HCT116 (cell line): ENCODE measurements around the gene KANK2. TPM values are rescaled to one million over a fixed set of nuclear protein-coding genes. Genes with fewer than 3 reads are reported as not detected.

Source experiments
- ATAC-seq: fragments of 200-7000 bp; cut with Tn5 transposase; 2 replicates; pipeline ENCODE4 v1.9.1; 2020; ENCODE audit warnings: mild to moderate bottlenecking, moderate library complexity
- BruUV-seq: library from RNA; stranded (reverse); fragments of 400-500 nt; replicated peaks from 2 replicates; lab custom pipeline; 2021; lab: Mats Ljungman, UMichigan
- CTCF ChIA-PET: fragments of 300-600 bp; sonication (Branson Sonifier 250); formaldehyde crosslinking; loops from one replicate; lab custom pipeline; 2021; ENCODE audit warnings: antibody characterized with exemption; lab: Charles Lee
- POLR2A ChIA-PET: fragments of 300-600, 350-600 bp; sonication (Branson Sonifier 250); formaldehyde crosslinking; loops from one replicate; lab custom pipeline; 2021; ENCODE audit warnings: antibody characterized with exemption; lab: Charles Lee
- RAD21 ChIA-PET, 2 experiments: fragments of 300-600 bp; sonication (Branson Sonifier 250); formaldehyde crosslinking; loops; one replicate each; lab custom pipeline; 2023; ENCODE audit warnings: low total read pairs in 2 of 2; ENCODE audit not compliant: uncharacterized antibody in 2 of 2, unreplicated experiment in 2 of 2, low non-redundant PET in 1 of 2; lab: Charles Lee
- DNase-seq: peaks from one replicate; pipeline ENCODE4 v3.0.0-alpha.2; 2010; ENCODE audit warnings: low read depth, low spot score
- H2AFZ ChIP-seq: fragments of 200-600 bp; shearing (Covaris generic), sonication (generic); 2 replicates; pipeline ENCODE4 v1.6.1; 2017; ENCODE audit warnings: low read depth, mixed run types, mixed read lengths, antibody characterized with exemption, low read length; ENCODE audit not compliant: poor library complexity, severe bottlenecking
- H3K27ac ChIP-seq: 2 replicates; pipeline ENCODE4 v1.5.1; 2012; ENCODE audit warnings: low read depth, low read length
- H3K27me3 ChIP-seq: fragments of 200-600 bp; sonication (generic); 2 replicates; pipeline ENCODE4 v1.6.1; 2016; ENCODE audit warnings: mixed run types, low read length, mixed read lengths; ENCODE audit not compliant: insufficient read depth
- H3K36me3 ChIP-seq, 2 experiments: fragments of 200-500 bp in 1 of 2; fragments of 200-600 bp in 1 of 2; sonication (Bioruptor generic) in 1 of 2; sonication (generic) in 1 of 2; 2 replicates each; pipeline versions ENCODE4 v1.5.1 to v1.6.1; 2014 to 2016; ENCODE audit warnings: low read length in 2 of 2, inconsistent platforms in 1 of 2, mixed read lengths in 1 of 2, mixed run types in 1 of 2; ENCODE audit not compliant: insufficient read depth in 2 of 2, control insufficient read depth in 1 of 2
- H3K4me1 ChIP-seq, 2 experiments: fragments of 200-600 bp in 1 of 2; sonication (generic) in 1 of 2; 2 replicates each; pipeline versions ENCODE4 v1.5.1 to v1.6.1; 2012 to 2017; ENCODE audit warnings: low read length in 2 of 2, inconsistent platforms in 1 of 2, mild to moderate bottlenecking in 1 of 2, mixed read lengths in 1 of 2, mixed run types in 1 of 2, moderate library complexity in 1 of 2; ENCODE audit not compliant: insufficient read depth in 2 of 2, control insufficient read depth in 1 of 2
- H3K4me2 ChIP-seq: fragments of 200-600 bp; sonication (generic); 2 replicates; pipeline ENCODE4 v1.6.1; 2017; ENCODE audit warnings: mixed run types, low read length, mixed read lengths
- H3K4me3 ChIP-seq, 2 experiments: fragments of 200-600 bp in 1 of 2; sonication (generic) in 1 of 2; replicated peaks in 1 of 2; 2 replicates each; pipeline ENCODE4 v1.5.1; 2011 to 2016; ENCODE audit warnings: low read length in 2 of 2, control low read depth in 1 of 2, low read depth in 1 of 2, mild to moderate bottlenecking in 1 of 2, mixed read lengths in 1 of 2, mixed run types in 1 of 2
- H3K79me2 ChIP-seq: fragments of 200-600 bp; sonication (generic); 2 replicates; pipeline ENCODE4 v1.6.1; 2017; ENCODE audit warnings: mild to moderate bottlenecking, mixed run types, low read length, moderate library complexity, mixed read lengths; ENCODE audit not compliant: insufficient read depth
- H3K9ac ChIP-seq: fragments of 200-600 bp; sonication (generic); 2 replicates; pipeline ENCODE4 v1.6.1; 2016; ENCODE audit warnings: low read length, mixed read lengths
- H3K9me2 ChIP-seq: fragments of 200-600 bp; sonication (generic), shearing (Covaris generic); 2 replicates; pipeline ENCODE4 v1.6.1; 2017; ENCODE audit warnings: mixed run types, mild to moderate bottlenecking, moderate library complexity; ENCODE audit not compliant: insufficient read depth
- H3K9me3 ChIP-seq, 2 experiments: fragments of 200-500 bp in 1 of 2; fragments of 200-600 bp in 1 of 2; sonication (Bioruptor generic) in 1 of 2; sonication (generic) in 1 of 2; 2 replicates each; pipeline ENCODE4 v1.6.1; 2014 to 2017; ENCODE audit warnings: low read length in 2 of 2, mixed read lengths in 2 of 2, inconsistent platforms in 1 of 2, low read depth in 1 of 2, mild to moderate bottlenecking in 1 of 2, mixed run types in 1 of 2, moderate library complexity in 1 of 2; ENCODE audit not compliant: control insufficient read depth in 1 of 2, insufficient read depth in 1 of 2
- H4K20me1 ChIP-seq: fragments of 200-600 bp; sonication (generic), shearing (Covaris generic); 2 replicates; pipeline ENCODE4 v1.6.1; 2017; ENCODE audit warnings: mixed run types, mild to moderate bottlenecking, moderate library complexity; ENCODE audit not compliant: insufficient read depth
- ATF3 ChIP-seq: IDR thresholded peaks from 2 replicates; pipeline ENCODE4 v1.6.1; 2012
- CBX3 ChIP-seq: IDR thresholded peaks from 2 replicates; pipeline ENCODE4 v1.6.1; 2012; ENCODE audit warnings: low read depth
- CEBPB ChIP-seq: IDR thresholded peaks from 2 replicates; pipeline ENCODE4 v1.6.1; 2012; ENCODE audit warnings: low read depth
- CTCF ChIP-seq, 3 experiments: fragments of 200-600 bp in 1 of 3; sonication (generic) in 1 of 3; IDR thresholded peaks in 2 of 3; conservative IDR thresholded peaks in 1 of 3; 2 replicates each; pipeline ENCODE4 v1.5.1; 2012 to 2017; ENCODE audit warnings: low read depth in 2 of 3, low read length in 2 of 3, antibody characterized with exemption in 1 of 3, borderline replicate concordance in 1 of 3, control low read depth in 1 of 3, mild to moderate bottlenecking in 1 of 3, mixed read lengths in 1 of 3, mixed run types in 1 of 3, moderate library complexity in 1 of 3; ENCODE audit not compliant: insufficient read depth in 1 of 3
- EGR1 ChIP-seq: IDR thresholded peaks from 2 replicates; pipeline ENCODE4 v1.6.1; 2012; ENCODE audit warnings: low read depth
- ELF1 ChIP-seq: IDR thresholded peaks from 2 replicates; pipeline ENCODE4 v1.6.1; 2012; ENCODE audit warnings: low read depth, borderline replicate concordance
- EZH2 ChIP-seq: fragments of 200-600 bp; sonication (generic); IDR thresholded peaks from 2 replicates; pipeline ENCODE4 v1.6.1; 2017; ENCODE audit warnings: antibody characterized with exemption, mixed run types
- FOSL1 ChIP-seq: IDR thresholded peaks from 2 replicates; pipeline ENCODE4 v1.6.1; 2012; ENCODE audit warnings: low read depth
- JUND ChIP-seq: IDR thresholded peaks from 2 replicates; pipeline ENCODE4 v1.6.1; 2012
- MAX ChIP-seq: IDR thresholded peaks from 2 replicates; pipeline ENCODE4 v1.6.1; 2012
- POLR2A ChIP-seq: IDR thresholded peaks from 2 replicates; pipeline ENCODE4 v1.7.0; 2011; ENCODE audit warnings: borderline replicate concordance; ENCODE audit not compliant: insufficient read depth, insufficient read length; ENCODE audit errors: extremely low read depth
- REST ChIP-seq: IDR thresholded peaks from 2 replicates; pipeline ENCODE4 v1.6.1; 2012; ENCODE audit warnings: low read depth
- SIN3A ChIP-seq: IDR thresholded peaks from 2 replicates; pipeline ENCODE4 v1.6.1; 2012; ENCODE audit warnings: low read depth
- SP1 ChIP-seq: IDR thresholded peaks from 2 replicates; pipeline ENCODE4 v1.6.1; 2012; ENCODE audit warnings: low read depth
- SRF ChIP-seq: IDR thresholded peaks from 2 replicates; pipeline ENCODE4 v1.6.1; 2012; ENCODE audit warnings: low read depth
- TCF7L2 ChIP-seq: IDR thresholded peaks from 2 replicates; pipeline ENCODE4 v1.7.0; 2011; ENCODE audit warnings: borderline replicate concordance, inconsistent platforms; ENCODE audit not compliant: insufficient read depth, insufficient read length; ENCODE audit errors: extremely low read depth
- YY1 ChIP-seq: IDR thresholded peaks from 2 replicates; pipeline ENCODE4 v1.6.1; 2011; ENCODE audit warnings: low read length, low read depth, moderate library complexity, mild to moderate bottlenecking; ENCODE audit not compliant: insufficient replicate concordance; ENCODE audit errors: extremely low read depth
- ZFX ChIP-seq: fragments of 450-650 bp; IDR thresholded peaks from 2 replicates; pipeline ENCODE4 v1.6.1; 2017
- ZNF274 ChIP-seq: fragments of 200-500 bp; sonication (Bioruptor generic); IDR thresholded peaks from 2 replicates; pipeline ENCODE4 v1.6.1; 2014; ENCODE audit warnings: mild to moderate bottlenecking, low read depth, low read length, inconsistent platforms
- intact Hi-C: fragments of 100-400 bp; cut with micrococcal nuclease; formaldehyde crosslinking; loops from 2 replicates; pipeline ENCODE4 v1.10.0; 2022
- total RNA-seq: library from RNA; stranded (reverse); gene quantifications from one replicate; pipeline ENCODE4 v1.2.1, GENCODE V29; 2021; ENCODE audit not compliant: unreplicated experiment

Gene KANK2
- total RNA-seq, 1 experiment from 2014 or later, result 43.6 TPM

- DNase-seq, result no peak
- Histone ChIP-seq H3K27me3 (no peaks in the 10 kb centered on the region), H3K9me2 (no peaks in the 10 kb centered on the region), H3K36me3 (peaks cover 3% of the 10 kb centered on the region in 2 experiments; a peak in 2 of 4 replicates), H3K79me2 (no peaks in the 10 kb centered on the region), H3K4me1 (peaks cover 4 to 5% of the 10 kb centered on the region in 2 experiments; a peak in 3 of 4 replicates), H3K9ac (no peak overlapping the region), H2AFZ (no peak overlapping the region), H3K9me3 (no peaks in the 10 kb centered on the region), H3K27ac (no peak overlapping the region), H4K20me1 (no peaks in the 10 kb centered on the region), H3K4me3 (no peak overlapping the region), H3K4me2 (no peak overlapping the region)
- ChIA-PET POLR2A (no interaction called here), CTCF (no interaction called here), RAD21 (no interaction called here)
- no TSS peak for BruUV-seq
- intact Hi-C loops, result no loop called here
- no peak for ATAC-seq
- TF ChIP-seq ZNF274 (no peak), ELF1 (no peak), CTCF (IDR thresholded peaks at IDR 0.05 in 2 of 3, conservative IDR thresholded peaks at IDR 0.05 in 1 of 3; ENCODE audit: borderline replicate concordance in 1 of 3, insufficient read depth in 1 of 3, low read depth in 2 of 3, low read length in 2 of 3) (no peak), JUND (no peak), REST (no peak), YY1 (no peak), MAX (no peak), ATF3 (no peak), ZFX (no peak), SRF (no peak), TCF7L2 (no peak), SP1 (no peak), EZH2 (no peak), POLR2A (no peak), EGR1 (no peak), SIN3A (no peak), FOSL1 (no peak), CBX3 (no peak), CEBPB (no peak)
These were observed 44.7 kb upstream of the KANK2 start for GRCh38 chr19:11242025-11242424.
